ENCODE results near the gene PCDHGA5.
"Not testable (repeated sequence)": the region's sequence is repeated elsewhere in the genome, so short reads cannot be mapped to it uniquely, and the experiment has no call there.

The PCDHGA5 gene

GRCh38 chr5:141345327-141345726, 18.6 kb upstream of the PCDHGA5 start:
- TF ChIP-seq CTCF (conservative IDR thresholded peaks at IDR 0.05): no peak
- H3K27ac ChIP-seq: no peak overlapping the region

GRCh38 chr5:141346017-141346416, 17.9 kb upstream of the PCDHGA5 start:
- H3K27ac ChIP-seq: not testable (repeated sequence)

GRCh38 chr5:141349917-141350619, 13.9 kb upstream of the PCDHGA5 start, which contains the start of gene PCDHGB1:
Gene PCDHGB1 (plus strand): TSS chr5:141350099. CDS start chr5:141350261, 162 bp downstream.
- peak within 1 kb of the TSS; percentile 38; the same call in 1 of the 2 replicates for H3K27ac ChIP-seq
- TF ChIP-seq CTCF (conservative IDR thresholded peaks at IDR 0.05): peak; percentile 73

- no peak overlapping the region for H3K27ac ChIP-seq
- no peak for TF ChIP-seq CTCF (conservative IDR thresholded peaks at IDR 0.05)
Observed at GRCh38 chr5:141351591-141351990, 12.4 kb upstream of the PCDHGA5 start.

GRCh38 chr5:141354900-141355469, 9.0 kb upstream of the PCDHGA5 start, which contains the start of gene PCDHGA4:
Gene PCDHGA4 (plus strand): TSS chr5:141355021. CDS start chr5:141355108, 87 bp downstream.
- no peak within 1 kb of the TSS for H3K27ac ChIP-seq
- peak; percentile 62 for TF ChIP-seq CTCF (conservative IDR thresholded peaks at IDR 0.05)

- no peak overlapping the region for H3K27ac ChIP-seq
- no peak for TF ChIP-seq CTCF (conservative IDR thresholded peaks at IDR 0.05)
Observed at GRCh38 chr5:141355641-141356040, 8.3 kb upstream of the PCDHGA5 start.

- no peak overlapping the region for H3K27ac ChIP-seq
- TF ChIP-seq CTCF (conservative IDR thresholded peaks at IDR 0.05): no peak
Observed at GRCh38 chr5:141356133-141356532, 7.8 kb upstream of the PCDHGA5 start.

- no peak overlapping the region for H3K27ac ChIP-seq
- TF ChIP-seq CTCF (conservative IDR thresholded peaks at IDR 0.05): no peak
Observed at GRCh38 chr5:141356950-141357349, 7.0 kb upstream of the PCDHGA5 start.
